ENCODE measurements around the gene TVP23C. TPM values are rescaled to one million over a fixed set of nuclear protein-coding genes. Genes with fewer than 3 reads are reported as not detected.

The TVP23C gene
- total RNA-seq: 33.0 and 53.3 TPM in 2 replicates

DNA sequence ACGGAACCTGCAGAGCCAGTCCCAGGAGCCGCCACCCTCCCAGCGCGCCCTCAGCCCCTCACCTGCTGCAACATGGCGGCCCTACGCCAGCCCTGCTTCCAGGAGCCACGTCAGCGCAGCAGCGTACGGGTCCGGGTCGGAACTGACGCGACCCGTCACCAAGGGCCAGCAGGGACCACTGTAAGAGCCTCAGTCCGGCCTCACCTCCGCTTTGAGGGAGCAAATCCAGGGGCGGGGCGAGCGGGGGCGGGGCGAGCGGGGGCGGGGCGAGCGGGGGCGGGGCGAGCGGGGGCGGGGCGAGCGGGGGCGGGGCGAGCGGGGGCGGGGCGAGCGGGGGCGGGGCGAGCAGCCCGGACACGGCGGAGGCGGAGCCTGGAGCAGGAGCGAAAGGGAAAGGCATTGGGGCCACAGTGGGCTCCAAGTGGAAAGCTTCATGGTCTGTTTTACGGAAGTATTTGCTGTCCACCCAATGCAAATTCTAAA lies at the start of gene TVP23C:
TSS of gene TVP23C (minus strand) at position 109 of the 483 bp plus-strand sequence. CDS start at position 74, 35 bp downstream.

GRCh38 chr17:15467592-15467991 lies 95.7 kb downstream of the TVP23C start, which contains the start of gene CDRT4:
TSS of gene CDRT4 (minus strand) at chr17:15467621. CDS start at chr17:15440238, 27,383 bp downstream.

Small RNA genes lying within 50 kb of the gene (small RNA-seq; reads per million reads assigned to genes)
- gene AC005838.1 (not detected), gene RF00090 (not detected)

Other genes with a start within 250 kb of the TVP23C start
- gene TEKT3, start 221.9 kb downstream of the TVP23C start, total RNA-seq: not detected in 2 replicates
- gene CDRT4, start 95.9 kb downstream of the TVP23C start, total RNA-seq: 4.9 and 14.3 TPM in 2 replicates
- 0.22 and 0.27 TPM in 2 replicates for gene FBXW10B, start 56.2 kb upstream of the TVP23C start, total RNA-seq
- gene TRIM16, start 120.8 kb upstream of the TVP23C start, total RNA-seq: 22.0 and 49.1 TPM in 2 replicates
- 46.4 and 49.2 TPM in 2 replicates for gene ZNF286A, start 136.3 kb upstream of the TVP23C start, total RNA-seq
- gene TBC1D26, start 168.8 kb upstream of the TVP23C start, total RNA-seq: not detected in 2 replicates